Naive thymus-derived CD4-positive, alpha-beta T cell (primary cell): ENCODE measurements around the gene MYH15. TPM values are rescaled to one million over a fixed set of nuclear protein-coding genes. Genes with fewer than 3 reads are reported as not detected.

Experiments used
- ATAC-seq: fragments of 150-1000 bp; cut with Tn5 transposase; 2 replicates; pipeline ENCODE4 v1.10.0; 2021; ENCODE audit warnings: mild to moderate bottlenecking, moderate library complexity
- CTCF ChIA-PET: fragments of 350-600 bp; sonication (Branson Sonifier 250); formaldehyde crosslinking; loops from one replicate; lab custom pipeline; 2021; ENCODE audit warnings: antibody characterized with exemption; lab: Charles Lee
- POLR2A ChIA-PET: fragments of 350-600 bp; sonication (Branson Sonifier 250); formaldehyde crosslinking; loops from one replicate; lab custom pipeline; 2021; ENCODE audit warnings: antibody characterized with exemption, inconsistent platforms; lab: Charles Lee
- DNase-seq, 9 donors: peaks; one replicate each; pipeline versions ENCODE4 v3.0.0 to v3.0.0-alpha.2; 2020 to 2022; ENCODE audit warnings: mixed read lengths in 1 of 9
- H3K27ac ChIP-seq: one replicate; pipeline ENCODE4 v1.7.0; 2013; ENCODE audit warnings: mild to moderate bottlenecking, low read depth, low read length, moderate library complexity
- H3K27me3 ChIP-seq, 2 donors: one replicate each; pipeline ENCODE4 v1.7.0; 2013; ENCODE audit warnings: low read length in 2 of 2, mild to moderate bottlenecking in 2 of 2, moderate library complexity in 2 of 2; ENCODE audit not compliant: control insufficient read depth in 2 of 2, insufficient read depth in 2 of 2
- H3K36me3 ChIP-seq, 3 experiments: 1 replicate in 2 of 3; 2 replicates in 1 of 3; pipeline ENCODE4 v1.7.0; 2013; ENCODE audit warnings: low read length in 3 of 3, mild to moderate bottlenecking in 3 of 3, moderate library complexity in 1 of 3; ENCODE audit not compliant: insufficient read depth in 3 of 3, control insufficient read depth in 2 of 3
- H3K4me1 ChIP-seq, 2 donors: one replicate each; pipeline ENCODE4 v1.7.0; 2013; ENCODE audit warnings: low read length in 2 of 2, mild to moderate bottlenecking in 2 of 2, moderate library complexity in 1 of 2; ENCODE audit not compliant: control insufficient read depth in 2 of 2, insufficient read depth in 2 of 2
- H3K4me3 ChIP-seq: 2 replicates; pipeline ENCODE4 v1.7.0; 2013; ENCODE audit warnings: mild to moderate bottlenecking, low read length
- H3K9me3 ChIP-seq, 3 experiments: 1 replicate in 2 of 3; 2 replicates in 1 of 3; pipeline ENCODE4 v1.7.0; 2013; ENCODE audit warnings: low read length in 3 of 3; ENCODE audit not compliant: control insufficient read depth in 2 of 3
- H3K27ac Mint-ChIP-seq, 9 donors: one replicate each; pipeline ENCODE4 v1.8.0; 2020 to 2022; ENCODE audit warnings: mixed read lengths in 9 of 9, mild to moderate bottlenecking in 8 of 9, moderate library complexity in 5 of 9, inconsistent platforms in 2 of 9
- H3K27me3 Mint-ChIP-seq, 5 donors: one replicate each; pipeline ENCODE4 v1.8.0; 2021 to 2022; ENCODE audit warnings: mixed read lengths in 5 of 5, mild to moderate bottlenecking in 1 of 5
- H3K36me3 Mint-ChIP-seq, 5 donors: one replicate each; pipeline ENCODE4 v1.8.0; 2020 to 2022; ENCODE audit warnings: mixed read lengths in 5 of 5, mild to moderate bottlenecking in 3 of 5, inconsistent platforms in 1 of 5
- H3K4me1 Mint-ChIP-seq, 7 donors: one replicate each; pipeline ENCODE4 v1.8.0; 2020 to 2022; ENCODE audit warnings: mixed read lengths in 7 of 7, mild to moderate bottlenecking in 3 of 7, inconsistent platforms in 1 of 7
- H3K4me3 Mint-ChIP-seq, 10 donors: one replicate each; pipeline ENCODE4 v1.8.0; 2020 to 2022; ENCODE audit warnings: mild to moderate bottlenecking in 10 of 10, mixed read lengths in 10 of 10, moderate library complexity in 6 of 10, inconsistent platforms in 2 of 10
- H3K9me3 Mint-ChIP-seq, 11 donors: one replicate each; pipeline ENCODE4 v1.8.0; 2020 to 2022; ENCODE audit warnings: mixed read lengths in 11 of 11, mild to moderate bottlenecking in 4 of 11, inconsistent platforms in 1 of 11, moderate library complexity in 1 of 11
- intact Hi-C, 2 donors: fragments of 100-400 bp; cut with micrococcal nuclease; formaldehyde crosslinking; loops; one replicate each; pipeline ENCODE4 v1.15.1; 2023
- polyA plus RNA-seq, 2 donors: library from polyadenylated mRNA; unstranded; fragments of 300-500 nt; fragmentation: Illumina TruSeq; gene quantifications; one replicate each; pipeline ENCODE4 v1.2.3, GENCODE V29; 2021
- total RNA-seq, 6 experiments: library from RNA in 5 of 6; stranded (reverse) in 5 of 6; gene quantifications; 1 replicate in 5 of 6; 2 replicates in 1 of 6; pipeline ENCODE4 v1.2.3 and lab custom pipeline; 2021 to 2026

The MYH15 gene
- total and polyA plus RNA-seq, 7 experiments from 2014 or later: 0.05 to 0.29 (median 0.10) TPM; not detected in 3

DNA sequence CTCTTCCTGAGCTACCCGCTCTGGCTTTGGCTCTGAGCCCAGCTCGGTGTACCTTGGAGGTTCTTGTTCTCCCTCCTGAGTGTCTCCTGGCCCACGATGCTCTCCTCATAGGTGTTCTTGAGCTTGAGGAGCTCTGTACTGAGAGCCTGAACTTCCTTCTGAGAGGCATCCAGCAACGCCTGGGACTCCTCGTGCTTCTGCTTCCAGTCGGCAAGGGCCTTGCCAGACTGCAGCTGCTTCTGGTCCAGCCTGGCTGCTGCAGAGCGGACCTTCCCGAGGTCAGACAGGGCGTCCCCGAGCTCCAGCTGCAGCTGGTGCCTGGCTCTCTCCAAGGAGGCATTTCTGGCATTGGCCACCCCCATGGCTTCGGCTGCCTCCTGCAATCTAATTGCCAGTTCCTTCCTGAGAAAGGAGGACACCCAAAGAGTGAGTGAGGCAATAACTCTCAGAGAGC lies 99.8 kb downstream of the MYH15 start:
- ATAC-seq (no peak), DNase-seq (no peak)
- Mint-ChIP-seq H3K27me3 (peaks cover 0 to 6% (median 0%) of the 10 kb centered on the region in 5 donors), H3K36me3 (no peaks in the 10 kb centered on the region), H3K4me3 (no peak overlapping the region), H3K4me1 (peaks cover 0 to 6% (median 0%) of the 10 kb centered on the region in 7 donors), H3K9me3 (no peaks in the 10 kb centered on the region), H3K27ac (no peak overlapping the region)
- ChIA-PET POLR2A (no interaction called here), CTCF (interaction anchor here (0.6 kb wide), 1 partner anchor 885 kb away, joined by 3 read pairs; no protein-coding TSS in a partner anchor)
- no peaks in the 10 kb centered on the region for H3K4me1 ChIP-seq
- no peak overlapping the region for H3K4me3 ChIP-seq
- no peak overlapping the region for H3K27ac ChIP-seq
- intact Hi-C loops: no loop called here
- H3K27me3 ChIP-seq: no peaks in the 10 kb centered on the region
- H3K9me3 ChIP-seq: no peaks in the 10 kb centered on the region
- H3K36me3 ChIP-seq: no peaks in the 10 kb centered on the region

DNA sequence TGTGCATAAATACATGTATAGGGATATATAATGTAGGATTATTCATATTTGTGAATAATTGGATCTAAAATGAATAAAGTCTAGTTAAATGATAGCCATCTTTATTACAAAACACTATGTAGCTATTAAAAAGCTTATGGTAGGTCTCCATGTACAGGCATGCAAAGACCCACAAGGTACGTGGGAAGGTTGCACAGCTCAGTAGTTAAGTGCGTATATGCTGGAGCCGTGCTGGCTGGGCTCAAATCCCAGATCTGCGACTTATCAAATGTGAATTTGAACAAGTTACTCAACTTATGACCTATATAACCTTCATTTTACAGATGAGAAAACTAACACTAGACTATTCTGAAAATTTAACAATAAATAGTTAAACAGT lies 100.6 kb downstream of the MYH15 start:
- H3K9me3 ChIP-seq: no peaks in the 10 kb centered on the region
- CTCF ChIA-PET: no interaction called here
- POLR2A ChIA-PET: interaction anchor here (0.6 kb wide), 1 partner anchor 271 kb away, joined by 3 read pairs; no protein-coding TSS in a partner anchor
- no peak for DNase-seq
- peaks cover 0 to 6% (median 0%) of the 10 kb centered on the region in 7 donors for H3K4me1 Mint-ChIP-seq
- no peaks in the 10 kb centered on the region for H3K9me3 Mint-ChIP-seq
- no peaks in the 10 kb centered on the region for H3K36me3 Mint-ChIP-seq
- H3K4me3 ChIP-seq: no peak overlapping the region
- no peaks in the 10 kb centered on the region for H3K27me3 ChIP-seq
- peaks cover 0 to 6% (median 0%) of the 10 kb centered on the region in 5 donors for H3K27me3 Mint-ChIP-seq
- ATAC-seq: no peak
- no peak overlapping the region for H3K27ac ChIP-seq
- H3K36me3 ChIP-seq: no peaks in the 10 kb centered on the region
- no peak overlapping the region for H3K4me3 Mint-ChIP-seq
- H3K27ac Mint-ChIP-seq: no peak overlapping the region
- no peaks in the 10 kb centered on the region for H3K4me1 ChIP-seq
- intact Hi-C loops: loop anchor here (5.0 to 10.0 kb wide), 4 partner anchors 352 to 735 kb away; no protein-coding TSS in a partner anchor

DNA sequence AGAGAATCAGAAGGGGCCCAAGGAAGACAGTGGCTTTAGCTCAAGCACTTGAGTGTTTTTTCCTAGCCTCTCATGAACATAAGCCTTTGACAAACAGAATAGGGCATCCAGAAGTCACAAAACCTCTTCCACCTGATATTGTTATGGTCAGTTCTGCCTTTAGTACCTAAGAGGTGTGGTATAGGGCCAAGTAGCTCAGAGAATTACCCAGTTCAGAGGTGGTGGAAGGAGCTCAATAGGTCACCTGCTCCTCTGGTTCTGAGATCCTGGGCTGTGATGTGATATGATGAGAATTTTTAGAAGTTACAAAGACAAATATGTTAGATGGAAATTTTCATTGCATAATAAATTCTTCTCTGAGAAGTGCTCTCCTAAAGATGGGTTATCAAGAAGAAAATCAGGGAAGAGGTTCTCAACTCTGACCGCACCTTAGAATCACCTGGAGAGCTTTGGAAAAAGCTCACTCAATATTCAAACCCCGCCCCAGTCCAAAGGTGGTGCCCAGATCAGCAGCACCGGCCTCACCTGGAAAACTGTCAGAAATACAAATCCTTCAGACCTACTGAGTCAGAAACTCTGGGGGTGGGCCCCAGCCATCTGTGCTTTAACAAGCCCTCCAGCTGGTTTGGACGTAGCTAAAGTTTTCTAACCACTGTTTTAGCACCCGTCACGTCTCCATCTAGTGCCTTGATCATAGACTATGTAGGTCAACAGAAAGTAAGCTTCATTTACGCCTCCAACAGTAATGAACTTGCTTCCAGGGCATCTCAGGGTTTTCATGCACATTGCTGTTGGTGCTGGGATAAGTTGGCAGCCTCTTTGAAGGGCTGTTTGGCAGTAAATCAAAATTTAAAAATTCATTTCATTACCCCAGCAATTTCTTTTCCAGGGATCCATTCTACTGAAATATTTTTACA lies 101.3 kb downstream of the MYH15 start:
- no peaks in the 10 kb centered on the region for H3K27me3 ChIP-seq

DNA sequence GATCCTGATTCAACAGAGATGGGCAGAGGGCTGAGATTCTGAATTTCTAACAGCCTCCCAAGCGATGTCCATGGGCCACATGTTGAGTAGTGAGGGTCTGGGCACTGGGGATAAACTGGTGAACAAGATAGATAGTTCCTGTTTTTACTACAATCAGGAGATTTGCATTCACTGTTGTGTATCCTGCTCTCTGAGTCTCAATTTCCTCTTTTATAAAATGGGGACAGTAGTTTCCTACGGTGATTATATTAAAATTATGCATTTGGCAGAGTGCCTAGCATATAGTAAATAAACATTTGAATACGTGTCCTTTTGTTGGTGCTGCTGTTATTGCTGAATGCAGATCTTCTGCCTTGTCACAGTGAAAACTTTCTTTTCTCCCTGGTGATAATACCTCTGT lies 102.5 kb downstream of the MYH15 start:
- Histone ChIP-seq H3K27ac (no peak overlapping the region), H3K27me3 (no peaks in the 10 kb centered on the region), H3K36me3 (no peaks in the 10 kb centered on the region), H3K4me1 (no peaks in the 10 kb centered on the region), H3K4me3 (no peak overlapping the region), H3K9me3 (no peaks in the 10 kb centered on the region)
- Mint-ChIP-seq H3K4me1 (peaks cover 0 to 6% (median 2%) of the 10 kb centered on the region in 7 donors), H3K36me3 (no peaks in the 10 kb centered on the region), H3K27me3 (peaks cover 0 to 6% (median 0%) of the 10 kb centered on the region in 5 donors), H3K4me3 (no peak overlapping the region), H3K9me3 (no peaks in the 10 kb centered on the region), H3K27ac (no peak overlapping the region)
- DNase-seq (no peak), ATAC-seq (peak; percentile 67)
- CTCF ChIA-PET: interaction anchor here (1.1 kb wide), 1 partner anchor 16 kb away, joined by 3 read pairs; no protein-coding TSS in a partner anchor
- intact Hi-C loops: loop anchor here (2.0 to 10.0 kb wide), 5 partner anchors 185 to 733 kb away; partner anchors contain the start of gene IFT57 (in 1 of the 2)
- POLR2A ChIA-PET: no interaction called here

More for the DNA sequence above, 101.3 kb downstream of the MYH15 start:
- H3K4me1 ChIP-seq: no peaks in the 10 kb centered on the region
- H3K36me3 Mint-ChIP-seq: no peaks in the 10 kb centered on the region
- no peak overlapping the region for H3K27ac Mint-ChIP-seq
- H3K36me3 ChIP-seq: no peaks in the 10 kb centered on the region
- H3K4me3 Mint-ChIP-seq: no peak overlapping the region
- H3K9me3 Mint-ChIP-seq: no peaks in the 10 kb centered on the region
- DNase-seq (no peak), ATAC-seq (no peak)
- H3K4me3 ChIP-seq: no peak overlapping the region
- peaks cover 0 to 6% (median 0%) of the 10 kb centered on the region in 7 donors for H3K4me1 Mint-ChIP-seq
- POLR2A ChIA-PET: interaction anchor here (0.6 kb wide), 1 partner anchor 270 kb away, joined by 3 read pairs; no protein-coding TSS in a partner anchor
- intact Hi-C loops: loop anchor here (5.0 to 10.0 kb wide), 4 partner anchors 352 to 734 kb away; no protein-coding TSS in a partner anchor
- peaks cover 0 to 6% (median 0%) of the 10 kb centered on the region in 5 donors for H3K27me3 Mint-ChIP-seq
- CTCF ChIA-PET: interaction anchor here (0.6 kb wide), 1 partner anchor 672 kb away, joined by 3 read pairs; no protein-coding TSS in a partner anchor
- no peaks in the 10 kb centered on the region for H3K9me3 ChIP-seq
- H3K27ac ChIP-seq: no peak overlapping the region

DNA sequence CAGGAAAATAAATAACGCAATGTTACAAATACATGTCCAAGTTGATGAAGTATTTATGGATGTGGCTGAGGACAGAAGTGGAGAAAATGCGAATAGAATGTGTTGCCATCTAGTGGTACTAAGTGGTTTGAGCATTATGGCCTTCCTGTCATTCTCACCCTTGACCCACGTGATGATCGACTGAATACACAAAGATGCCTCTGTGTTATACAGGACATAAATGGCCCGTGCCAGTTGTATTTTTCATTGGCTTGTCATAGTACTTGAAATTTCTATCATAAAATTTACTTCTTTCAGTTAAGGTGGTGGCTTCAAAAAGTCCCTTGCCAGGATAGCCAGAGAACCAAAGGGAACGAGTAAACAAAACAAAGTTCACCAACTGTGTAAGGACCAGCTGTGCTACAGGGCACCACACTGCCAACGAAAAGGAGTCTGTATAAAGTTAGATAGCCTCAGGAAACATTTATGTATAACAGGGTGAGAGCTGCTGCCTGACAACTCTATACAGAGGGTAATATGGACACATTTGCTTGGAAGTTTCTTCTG lies 103.7 kb downstream of the MYH15 start:
- H3K4me1 Mint-ChIP-seq: peaks cover 0 to 6% (median 2%) of the 10 kb centered on the region in 7 donors
- peak; percentile 82 for ATAC-seq
- peak in 4 of 9 donors; percentile 18 to 57 (median 50) for DNase-seq
- no peaks in the 10 kb centered on the region for H3K4me1 ChIP-seq
- no peak overlapping the region for H3K27ac ChIP-seq
- intact Hi-C loops: loop anchor here (1.0 to 10.0 kb wide), 11 partner anchors 184 to 1170 kb away; partner anchors contain the start of gene IFT57 (in 2 of the 2)
- no peak overlapping the region for H3K4me3 Mint-ChIP-seq
- CTCF ChIA-PET: interaction anchor here (1.0 to 1.1 kb wide), 2 partner anchors 14 to 479 kb away, joined by 3 read pairs; no protein-coding TSS in a partner anchor
- H3K4me3 ChIP-seq: no peak overlapping the region
- POLR2A ChIA-PET: no interaction called here
- H3K9me3 Mint-ChIP-seq: no peaks in the 10 kb centered on the region
- no peaks in the 10 kb centered on the region for H3K36me3 Mint-ChIP-seq
- H3K27ac Mint-ChIP-seq: peak overlapping the region in 1 of 9 donors; percentile 2
- H3K27me3 Mint-ChIP-seq: peaks cover 0 to 6% (median 0%) of the 10 kb centered on the region in 5 donors
- H3K9me3 ChIP-seq: no peaks in the 10 kb centered on the region
- no peaks in the 10 kb centered on the region for H3K36me3 ChIP-seq
- no peaks in the 10 kb centered on the region for H3K27me3 ChIP-seq

DNA sequence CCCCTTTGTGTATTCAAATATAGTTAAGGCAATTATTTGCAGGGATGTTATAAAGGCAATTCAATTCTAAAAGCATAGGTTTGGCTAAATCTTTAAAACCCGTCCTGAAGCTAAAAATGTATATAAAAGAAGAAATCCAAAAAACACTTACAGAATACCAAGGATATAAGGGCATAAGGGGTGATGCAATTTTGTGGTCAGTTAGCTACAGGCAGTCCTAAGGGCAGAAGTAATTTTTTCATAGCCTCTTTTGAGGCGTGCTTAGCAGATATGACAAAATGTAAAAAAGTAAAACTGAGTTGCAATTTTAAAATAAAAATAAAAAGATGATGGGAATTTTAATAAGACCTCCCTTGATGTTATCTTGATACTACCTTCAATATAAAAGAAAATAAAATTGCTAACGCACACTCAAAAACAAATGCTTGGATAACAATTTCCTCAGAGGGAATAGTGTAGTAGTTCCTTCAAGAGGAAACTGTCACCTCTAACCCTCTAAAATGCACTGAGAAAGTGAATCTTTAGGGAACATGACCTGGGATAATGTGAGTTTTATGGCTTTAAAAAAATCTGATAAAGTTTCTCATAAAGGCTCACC lies 104.2 kb downstream of the MYH15 start:
- peaks cover 0 to 3% (median 0%) of the 10 kb centered on the region in 5 donors for H3K27me3 Mint-ChIP-seq
- H3K27ac ChIP-seq: no peak overlapping the region
- H3K4me1 ChIP-seq: no peaks in the 10 kb centered on the region
- ChIA-PET CTCF (interaction anchor here (1.0 to 1.9 kb wide), 3 partner anchors 468 to 478 kb away, joined by 3 to 6 read pairs (median 5); no protein-coding TSS in a partner anchor), POLR2A (no interaction called here)
- H3K9me3 ChIP-seq: no peaks in the 10 kb centered on the region
- H3K36me3 Mint-ChIP-seq: no peaks in the 10 kb centered on the region
- H3K27ac Mint-ChIP-seq: peak overlapping the region in 1 of 9 donors; percentile 2
- no peak for ATAC-seq
- no peaks in the 10 kb centered on the region for H3K27me3 ChIP-seq
- peaks cover 0 to 6% (median 2%) of the 10 kb centered on the region in 7 donors for H3K4me1 Mint-ChIP-seq
- H3K9me3 Mint-ChIP-seq: no peaks in the 10 kb centered on the region
- H3K4me3 Mint-ChIP-seq: no peak overlapping the region
- DNase-seq: no peak
- intact Hi-C loops: loop anchor here (1.0 to 10.0 kb wide), 11 partner anchors 183 to 1170 kb away; partner anchors contain the start of gene IFT57 (in 2 of the 2)
- no peaks in the 10 kb centered on the region for H3K36me3 ChIP-seq
- H3K4me3 ChIP-seq: no peak overlapping the region
